SK-N-SH treated with all-trans-retinoic acid at 6 μM for 48 hours (cell line): ENCODE results near the gene ZSCAN16.

Experiments used
- ARNTL ChIP-seq: fragments of 450-650 bp; formaldehyde crosslinking; IDR thresholded peaks from 2 replicates; pipeline ENCODE4 v1.5.0; 2020; ENCODE audit warnings: low read depth, mild to moderate bottlenecking, moderate library complexity, borderline replicate concordance
- CSDC2 ChIP-seq: fragments of 250-450 bp; sonication (Bioruptor Pico); IDR thresholded peaks from 2 replicates; pipeline ENCODE4 v1.5.0; 2020; ENCODE audit warnings: mild to moderate bottlenecking, moderate library complexity
- ESRRG ChIP-seq: fragments of 250-450 bp; sonication (Bioruptor Pico); IDR thresholded peaks from 2 replicates; pipeline ENCODE4 v1.6.1; 2021; ENCODE audit warnings: mild to moderate bottlenecking
- GLIS3 ChIP-seq: fragments of 250-450 bp; sonication (Bioruptor Pico); IDR thresholded peaks from 2 replicates; pipeline ENCODE4 v1.5.0; 2020; ENCODE audit warnings: mild to moderate bottlenecking, moderate library complexity
- PPARA ChIP-seq: fragments of 250-450 bp; sonication (Bioruptor Pico); IDR thresholded peaks from 2 replicates; pipeline ENCODE4 v1.5.0; 2020; ENCODE audit warnings: mild to moderate bottlenecking, borderline replicate concordance
- TCF4 ChIP-seq: fragments of 250-450 bp; sonication (Bioruptor Pico); IDR thresholded peaks from 2 replicates; pipeline ENCODE4 v1.8.0; 2021; ENCODE audit warnings: mild to moderate bottlenecking, moderate library complexity, borderline replicate concordance
- ZFP3 ChIP-seq: fragments of 250-450 bp; sonication (Bioruptor Pico); IDR thresholded peaks from 2 replicates; pipeline ENCODE4 v1.5.0; 2020; ENCODE audit warnings: mild to moderate bottlenecking, moderate library complexity
- ZFP30 ChIP-seq: fragments of 450-650 bp; formaldehyde crosslinking; IDR thresholded peaks from 2 replicates; pipeline ENCODE4 v1.5.0; 2022; ENCODE audit warnings: mild to moderate bottlenecking, moderate library complexity
- ZNF565 ChIP-seq: fragments of 450-650 bp; formaldehyde crosslinking; conservative IDR thresholded peaks from 2 replicates; pipeline ENCODE4 v1.5.0; 2020; ENCODE audit warnings: low read depth, mild to moderate bottlenecking, moderate library complexity
- ZNF8 ChIP-seq: fragments of 450-650 bp; formaldehyde crosslinking; IDR thresholded peaks from 2 replicates; pipeline ENCODE4 v1.5.0; 2020; ENCODE audit warnings: mild to moderate bottlenecking, moderate library complexity
- TF ChIP-seq, protein P1 (sequence below): fragments of 250-450 bp; sonication (Bioruptor Pico); IDR thresholded peaks from 2 replicates; pipeline ENCODE4 v1.8.0; 2020; ENCODE audit warnings: mild to moderate bottlenecking, moderate library complexity, borderline replicate concordance
- TF ChIP-seq, protein P2 (sequence below): fragments of 250-450 bp; sonication (Bioruptor Pico); IDR thresholded peaks from 2 replicates; pipeline ENCODE4 v1.5.1; 2020; ENCODE audit warnings: low read depth, mild to moderate bottlenecking, moderate library complexity
- TF ChIP-seq, protein P3 (sequence below): fragments of 250-450 bp; sonication (Bioruptor Pico); IDR thresholded peaks from 2 replicates; pipeline ENCODE4 v1.5.1; 2021; ENCODE audit warnings: mild to moderate bottlenecking, moderate library complexity

DNA sequence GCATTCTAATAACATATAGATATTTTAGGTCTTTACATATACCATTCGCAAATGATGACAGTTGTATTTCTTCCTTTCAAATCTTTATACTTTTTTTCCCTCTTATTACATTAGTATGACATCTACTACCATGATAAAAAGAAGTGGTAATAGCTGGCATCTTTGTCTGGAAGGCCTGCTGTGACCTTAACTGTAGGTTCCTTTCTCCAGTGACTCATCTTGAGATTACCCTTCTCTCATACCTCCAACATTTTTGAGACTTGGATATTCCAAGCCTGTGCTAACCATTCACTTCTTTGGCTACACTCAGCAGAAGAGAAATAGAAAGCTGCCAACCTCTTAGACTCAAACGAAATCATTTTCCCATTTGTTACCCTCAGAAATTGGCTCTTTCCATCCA lies 47.6 kb downstream of the ZSCAN16 start:
- TF ChIP-seq ZNF565 (no peak), ZFP30 (CRISPR knock-in tag) (no peak), CSDC2 (CRISPR knock-in tag) (no peak), PPARA (CRISPR knock-in tag) (no peak), TCF4 (CRISPR knock-in tag) (no peak), ZNF8 (no peak), ESRRG (no peak), ARNTL (CRISPR knock-in tag) (no peak), ZFP3 (CRISPR knock-in tag) (no peak), GLIS3 (CRISPR knock-in tag) (no peak)
- TF ChIP-seq, protein P1, sequence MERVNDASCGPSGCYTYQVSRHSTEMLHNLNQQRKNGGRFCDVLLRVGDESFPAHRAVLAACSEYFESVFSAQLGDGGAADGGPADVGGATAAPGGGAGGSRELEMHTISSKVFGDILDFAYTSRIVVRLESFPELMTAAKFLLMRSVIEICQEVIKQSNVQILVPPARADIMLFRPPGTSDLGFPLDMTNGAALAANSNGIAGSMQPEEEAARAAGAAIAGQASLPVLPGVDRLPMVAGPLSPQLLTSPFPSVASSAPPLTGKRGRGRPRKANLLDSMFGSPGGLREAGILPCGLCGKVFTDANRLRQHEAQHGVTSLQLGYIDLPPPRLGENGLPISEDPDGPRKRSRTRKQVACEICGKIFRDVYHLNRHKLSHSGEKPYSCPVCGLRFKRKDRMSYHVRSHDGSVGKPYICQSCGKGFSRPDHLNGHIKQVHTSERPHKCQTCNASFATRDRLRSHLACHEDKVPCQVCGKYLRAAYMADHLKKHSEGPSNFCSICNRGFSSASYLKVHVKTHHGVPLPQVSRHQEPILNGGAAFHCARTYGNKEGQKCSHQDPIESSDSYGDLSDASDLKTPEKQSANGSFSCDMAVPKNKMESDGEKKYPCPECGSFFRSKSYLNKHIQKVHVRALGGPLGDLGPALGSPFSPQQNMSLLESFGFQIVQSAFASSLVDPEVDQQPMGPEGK (CRISPR knock-in tag), result no peak
- TF ChIP-seq, protein P2, sequence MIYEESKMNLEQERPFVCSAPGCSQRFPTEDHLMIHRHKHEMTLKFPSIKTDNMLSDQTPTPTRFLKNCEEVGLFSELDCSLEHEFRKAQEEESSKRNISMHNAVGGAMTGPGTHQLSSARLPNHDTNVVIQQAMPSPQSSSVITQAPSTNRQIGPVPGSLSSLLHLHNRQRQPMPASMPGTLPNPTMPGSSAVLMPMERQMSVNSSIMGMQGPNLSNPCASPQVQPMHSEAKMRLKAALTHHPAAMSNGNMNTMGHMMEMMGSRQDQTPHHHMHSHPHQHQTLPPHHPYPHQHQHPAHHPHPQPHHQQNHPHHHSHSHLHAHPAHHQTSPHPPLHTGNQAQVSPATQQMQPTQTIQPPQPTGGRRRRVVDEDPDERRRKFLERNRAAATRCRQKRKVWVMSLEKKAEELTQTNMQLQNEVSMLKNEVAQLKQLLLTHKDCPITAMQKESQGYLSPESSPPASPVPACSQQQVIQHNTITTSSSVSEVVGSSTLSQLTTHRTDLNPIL (CRISPR knock-in tag), result no peak
- TF ChIP-seq, protein P3, sequence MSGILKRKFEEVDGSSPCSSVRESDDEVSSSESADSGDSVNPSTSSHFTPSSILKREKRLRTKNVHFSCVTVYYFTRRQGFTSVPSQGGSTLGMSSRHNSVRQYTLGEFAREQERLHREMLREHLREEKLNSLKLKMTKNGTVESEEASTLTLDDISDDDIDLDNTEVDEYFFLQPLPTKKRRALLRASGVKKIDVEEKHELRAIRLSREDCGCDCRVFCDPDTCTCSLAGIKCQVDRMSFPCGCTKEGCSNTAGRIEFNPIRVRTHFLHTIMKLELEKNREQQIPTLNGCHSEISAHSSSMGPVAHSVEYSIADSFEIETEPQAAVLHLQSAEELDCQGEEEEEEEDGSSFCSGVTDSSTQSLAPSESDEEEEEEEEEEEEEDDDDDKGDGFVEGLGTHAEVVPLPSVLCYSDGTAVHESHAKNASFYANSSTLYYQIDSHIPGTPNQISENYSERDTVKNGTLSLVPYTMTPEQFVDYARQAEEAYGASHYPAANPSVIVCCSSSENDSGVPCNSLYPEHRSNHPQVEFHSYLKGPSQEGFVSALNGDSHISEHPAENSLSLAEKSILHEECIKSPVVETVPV (CRISPR knock-in tag), result no peak
